PC-3 (cell line): ENCODE results near the gene CSRP1. TPM values are rescaled to one million over a fixed set of nuclear protein-coding genes. Genes with fewer than 3 reads are reported as not detected.

Source experiments
- ATAC-seq: fragments of 200-7000 bp; cut with Tn5 transposase; 2 replicates; pipeline ENCODE4 v1.9.1; 2020; ENCODE audit warnings: mild to moderate bottlenecking, moderate library complexity
- BruUV-seq: library from RNA; stranded (reverse); fragments of 400-500 nt; replicated peaks from 2 replicates; lab custom pipeline; 2021; lab: Mats Ljungman, UMichigan
- CTCF ChIA-PET: fragments of 300-600 bp; sonication (Branson Sonifier 250); formaldehyde crosslinking; loops from one replicate; lab custom pipeline; 2022; ENCODE audit warnings: antibody characterized with exemption; lab: Charles Lee
- POLR2A ChIA-PET: fragments of 300-600 bp; sonication (Branson Sonifier 250); formaldehyde crosslinking; loops from one replicate; lab custom pipeline; 2022; ENCODE audit warnings: antibody characterized with exemption; ENCODE audit not compliant: unreplicated experiment; lab: Charles Lee
- DNase-seq: peaks from one replicate; pipeline ENCODE4 v3.0.0-alpha.2; 2015
- H2AFZ ChIP-seq: fragments of 300-600 bp; sonication (generic); 2 replicates; pipeline ENCODE4 v1.6.0; 2016; ENCODE audit warnings: antibody characterized with exemption, low read length
- H3F3A ChIP-seq: fragments of 300-600 bp; sonication (generic); one replicate; pipeline ENCODE4 v1.6.0; 2017; ENCODE audit warnings: antibody characterized with exemption, low read length, control low read depth, mild to moderate bottlenecking; ENCODE audit not compliant: unreplicated experiment
- H3K27ac ChIP-seq: fragments of 300-600 bp; sonication (generic); 2 replicates; pipeline ENCODE4 v1.5.1; 2016; ENCODE audit warnings: mild to moderate bottlenecking, low read length
- H3K27me3 ChIP-seq: fragments of 300-600 bp; sonication (generic); 2 replicates; pipeline ENCODE4 v1.6.1; 2016; ENCODE audit warnings: low read length, mixed read lengths
- H3K36me3 ChIP-seq: fragments of 300-600 bp; sonication (generic); 2 replicates; pipeline ENCODE4 v1.6.1; 2016; ENCODE audit warnings: low read depth, mixed run types, low read length, mixed read lengths
- H3K4me1 ChIP-seq: fragments of 300-600 bp; sonication (generic); 2 replicates; pipeline ENCODE4 v1.5.1; 2016; ENCODE audit warnings: low read length; ENCODE audit not compliant: insufficient read depth
- H3K4me2 ChIP-seq: fragments of 300-600 bp; sonication (generic); 2 replicates; pipeline ENCODE4 v1.6.0; 2016; ENCODE audit warnings: low read length
- H3K4me3 ChIP-seq: fragments of 300-600 bp; sonication (generic); 2 replicates; pipeline ENCODE4 v1.5.1; 2016; ENCODE audit warnings: mild to moderate bottlenecking, low read length, mixed read lengths
- H3K79me2 ChIP-seq: fragments of 300-600 bp; sonication (generic); 2 replicates; pipeline ENCODE4 v1.6.1; 2017; ENCODE audit warnings: low read length, mixed read lengths
- H3K9ac ChIP-seq: fragments of 300-600 bp; sonication (generic); 2 replicates; pipeline ENCODE4 v1.6.0; 2016; ENCODE audit warnings: mild to moderate bottlenecking, low read length
- H3K9me2 ChIP-seq: fragments of 300-600 bp; sonication (generic); replicated peaks from 2 replicates; pipeline ENCODE4 v1.6.1; 2016; ENCODE audit warnings: mixed run types, low read length, mixed read lengths
- H3K9me3 ChIP-seq: fragments of 300-600 bp; sonication (generic); 2 replicates; pipeline ENCODE4 v1.6.1; 2016; ENCODE audit warnings: low read length, mixed read lengths
- H4K20me1 ChIP-seq: fragments of 300-600 bp; sonication (generic); 2 replicates; pipeline ENCODE4 v1.6.1; 2016; ENCODE audit warnings: low read length, mixed read lengths
- CTCF ChIP-seq: fragments of 300-600 bp; sonication (generic); conservative IDR thresholded peaks from 2 replicates; pipeline ENCODE4 v1.5.1; 2017; ENCODE audit warnings: antibody characterized with exemption, low read depth, mild to moderate bottlenecking, low read length
- EZH2 ChIP-seq: fragments of 300-600 bp; sonication (generic); IDR thresholded peaks from one replicate; pipeline ENCODE4 v1.6.1; 2017; ENCODE audit warnings: antibody characterized with exemption, mild to moderate bottlenecking, low read length; ENCODE audit not compliant: unreplicated experiment
- EZH2phosphoT487 ChIP-seq: fragments of 300-600 bp; sonication (generic); IDR thresholded peaks from 2 replicates; pipeline ENCODE4 v1.6.1; 2018; ENCODE audit warnings: mild to moderate bottlenecking, antibody characterized with exemption, low read length, borderline replicate concordance
- intact Hi-C: fragments of 100-400 bp; cut with micrococcal nuclease; formaldehyde crosslinking; loops from 2 replicates; pipeline ENCODE4 v1.9.0; 2023
- total RNA-seq: library from RNA; depleted of rRNA; stranded (reverse); fragments of >200 nt; gene quantifications from 2 replicates; pipeline ENCODE4 v1.2.3, GENCODE V29; 2014

The CSRP1 gene
- total RNA-seq, 1 experiment from 2014 or later, result 147 TPM

GRCh38 chr1:201539561-201540431, 32.9 kb upstream of the CSRP1 start:
- TF ChIP-seq EZH2phosphoT487 (no peak), EZH2 (no peak), CTCF (no peak)
- Histone ChIP-seq H3F3A (no peaks in the 10 kb centered on the region), H3K4me3 (peak overlapping the region; percentile 79), H3K36me3 (no peaks in the 10 kb centered on the region), H4K20me1 (no peaks in the 10 kb centered on the region), H3K79me2 (no peaks in the 10 kb centered on the region), H3K9me2 (no peaks in the 10 kb centered on the region), H3K4me2 (peak overlapping the region; percentile 90), H3K9me3 (no peaks in the 10 kb centered on the region), H3K4me1 (peaks cover 31% of the 10 kb centered on the region), H3K9ac (peak overlapping the region; percentile 32; the same call in 1 of the 2 replicates), H3K27ac (no peak overlapping the region), H2AFZ (peak overlapping the region; percentile 94), H3K27me3 (no peaks in the 10 kb centered on the region)
- ChIA-PET CTCF (interaction anchor here (0.8 to 0.9 kb wide), 2 partner anchors 20 to 136 kb away, joined by 3 read pairs; no protein-coding TSS in a partner anchor), POLR2A (interaction anchor here (0.6 kb wide), 1 partner anchor 502 kb away, joined by 3 read pairs; no protein-coding TSS in a partner anchor)
- intact Hi-C loops, result no loop called here
- ATAC-seq, result peak; percentile 32
- TSS peak; percentile 38 for BruUV-seq
- DNase-seq, result peak; percentile 33

- no peaks in the 10 kb centered on the region for H3K9me3 ChIP-seq
- intact Hi-C loops, result no loop called here
Measured at GRCh38 chr1:201538612-201539551, 32.0 kb upstream of the CSRP1 start, which contains the start of gene NAV1. Gene NAV1, plus strand, starts transcription at chr1:201539127. Its CDS starts 83,758 bp downstream, at chr1:201622885.

More at GRCh38 chr1:201538612-201539551, 32.0 kb upstream of the CSRP1 start, which contains the start of gene NAV1:
- Histone ChIP-seq H3K4me1 (peaks cover 31% of the 10 kb centered on the region), H3K4me3 (peak within 1 kb of the TSS; percentile 79), H3K27ac (no peak within 1 kb of the TSS), H2AFZ (peak within 1 kb of the TSS; percentile 94), H3K36me3 (no peaks in the 10 kb centered on the region), H4K20me1 (no peaks in the 10 kb centered on the region), H3K4me2 (peak within 1 kb of the TSS; percentile 90), H3K79me2 (no peaks in the 10 kb centered on the region), H3F3A (no peaks in the 10 kb centered on the region), H3K27me3 (no peaks in the 10 kb centered on the region), H3K9me2 (no peaks in the 10 kb centered on the region), H3K9ac (peak within 1 kb of the TSS; percentile 32; the same call in 1 of the 2 replicates)
- TF ChIP-seq CTCF (no peak), EZH2 (no peak), EZH2phosphoT487 (no peak)
- ATAC-seq, result peak; percentile 56
- POLR2A ChIA-PET, result no interaction called here
- DNase-seq, result peak; percentile 71
- CTCF ChIA-PET, result no interaction called here
- no TSS peak for BruUV-seq
